ENCODE measurements around the gene VEZT. TPM values are rescaled to one million over a fixed set of nuclear protein-coding genes. Genes with fewer than 3 reads are reported as not detected.
"Not testable (repeated sequence)": the region's sequence is repeated elsewhere in the genome, so short reads cannot be mapped to it uniquely, and the experiment has no call there.

The VEZT gene
- polyA plus RNA-seq, 3 donors = 14.6 to 20.6 (median 16.7) TPM

GRCh38 chr12:95240556-95240955 is 22.9 kb downstream of the VEZT start:
- H3K4me3 Mint-ChIP-seq = no peak overlapping the region
- peaks cover 0 to 2% (median 0%) of the 10 kb centered on the region in 3 donors for H3K27me3 Mint-ChIP-seq (ENCODE audit: low read depth in 3 of 3)
- peaks cover 16 to 35% of the 10 kb centered on the region in 2 donors for H3K36me3 Mint-ChIP-seq
- Histone ChIP-seq H3K27me3 (ENCODE audit: control insufficient read depth in 2 of 2, insufficient read depth in 2 of 2, low read length in 2 of 2) (no peaks in the 10 kb centered on the region), H3K4me1 (ENCODE audit: control insufficient read depth in 1 of 2, insufficient read depth in 2 of 2, low read length in 2 of 2) (no peaks in the 10 kb centered on the region), H4K20me1 (ENCODE audit: insufficient read depth, low read length) (peaks cover 12% of the 10 kb centered on the region), H3K27ac (ENCODE audit: low read depth in 1 of 2, low read length in 2 of 2) (no peak overlapping the region), H2AFZ (ENCODE audit: insufficient read depth, low read depth, low read length, poor library complexity, severe bottlenecking) (no peak overlapping the region), H3K4me2 (replicated peaks; ENCODE audit: extremely low read depth, low read length, poor library complexity, severe bottlenecking) (no peak overlapping the region), H3K79me2 (ENCODE audit: insufficient read depth, low read length) (peaks cover 14% of the 10 kb centered on the region), H3K4me3 (replicated peaks in 1 of 3; ENCODE audit: low read depth in 2 of 3, low read length in 3 of 3) (no peak overlapping the region), H3K9ac (ENCODE audit: insufficient read depth, low read length, poor library complexity, severe bottlenecking) (no peak overlapping the region), H3K9me3 (replicated peaks in 1 of 2; ENCODE audit: control insufficient read depth in 1 of 2, insufficient read depth in 1 of 2, low read length in 2 of 2) (no peaks in the 10 kb centered on the region), H3K36me3 (replicated peaks in 1 of 2; ENCODE audit: control insufficient read depth in 1 of 2, insufficient read depth in 2 of 2, low read length in 2 of 2) (peaks cover 14 to 19% of the 10 kb centered on the region in 2 donors)
- no peak overlapping the region for H3K27ac Mint-ChIP-seq
- peaks cover 0 to 5% (median 2%) of the 10 kb centered on the region in 7 donors for H3K9me3 Mint-ChIP-seq
- intact Hi-C loops (cut with micrococcal nuclease) = no loop called here
- TF ChIP-seq CTCF (IDR thresholded peaks at IDR 0.05) = no peak
- peaks cover 4% of the 10 kb centered on the region for H3K4me1 Mint-ChIP-seq
- DNase-seq = no peak
- 100% methylated on average over 1 of the region's 2 CpGs for WGBS (ENCODE audit: insufficient coverage)

GRCh38 chr12:95241138-95241537 is 23.5 kb downstream of the VEZT start:
- H3K27me3 ChIP-seq (ENCODE audit: control insufficient read depth in 2 of 2, insufficient read depth in 2 of 2, low read length in 2 of 2); H2AFZ ChIP-seq (ENCODE audit: insufficient read depth, low read depth, low read length, poor library complexity, severe bottlenecking); H3K4me3 Mint-ChIP-seq; H3K27me3 Mint-ChIP-seq (ENCODE audit: low read depth in 3 of 3); H3K9ac ChIP-seq (ENCODE audit: insufficient read depth, low read length, poor library complexity, severe bottlenecking); DNase-seq; H3K4me2 ChIP-seq (replicated peaks; ENCODE audit: extremely low read depth, low read length, poor library complexity, severe bottlenecking); H3K9me3 Mint-ChIP-seq; H3K4me3 ChIP-seq (replicated peaks in 1 of 3; ENCODE audit: low read depth in 2 of 3, low read length in 3 of 3); H3K27ac Mint-ChIP-seq; H3K27ac ChIP-seq (ENCODE audit: low read depth in 1 of 2, low read length in 2 of 2); intact Hi-C loops (cut with micrococcal nuclease); H3K9me3 ChIP-seq (replicated peaks in 1 of 2; ENCODE audit: control insufficient read depth in 1 of 2, insufficient read depth in 1 of 2, low read length in 2 of 2); H3K4me1 ChIP-seq (ENCODE audit: control insufficient read depth in 1 of 2, insufficient read depth in 2 of 2, low read length in 2 of 2); H3K4me1 Mint-ChIP-seq: not testable (repeated sequence)
- H3K36me3 Mint-ChIP-seq = peaks cover 17 to 29% of the 10 kb centered on the region in 2 donors
- Histone ChIP-seq H3K36me3 (replicated peaks in 1 of 2; ENCODE audit: control insufficient read depth in 1 of 2, insufficient read depth in 2 of 2, low read length in 2 of 2) (peaks cover 14 to 19% of the 10 kb centered on the region in 2 donors), H3K79me2 (ENCODE audit: insufficient read depth, low read length) (peaks cover 14% of the 10 kb centered on the region), H4K20me1 (ENCODE audit: insufficient read depth, low read length) (peaks cover 12% of the 10 kb centered on the region)
- 100% methylated on average over 4 of the region's 6 CpGs for WGBS (ENCODE audit: insufficient coverage)

Data from CD14-positive monocyte (primary cell).